B cell (primary cell): ENCODE data around the gene LRP1. TPM values are rescaled to one million over a fixed set of nuclear protein-coding genes. Genes with fewer than 3 reads are reported as not detected.

Experiments
- ATAC-seq: fragments of 200-7000 bp; cut with Tn5 transposase; one replicate; pipeline ENCODE4 v1.10.0; 2021; ENCODE audit warnings: low read depth, mild to moderate bottlenecking, moderate number of reproducible peaks, moderate library complexity
- CTCF ChIA-PET: fragments of 350-600 bp; sonication (Branson Sonifier 250); formaldehyde crosslinking; loops from one replicate; lab custom pipeline; 2021; ENCODE audit warnings: antibody characterized with exemption, inconsistent platforms; lab: Charles Lee
- POLR2A ChIA-PET: fragments of 350-600 bp; sonication (Branson Sonifier 250); formaldehyde crosslinking; loops from one replicate; lab custom pipeline; 2021; ENCODE audit warnings: antibody characterized with exemption; lab: Charles Lee
- DNase-seq: peaks from one replicate; pipeline ENCODE4 v3.0.0; 2013
- H2AFZ ChIP-seq: 2 replicates; pipeline ENCODE4 v1.6.1; 2012; ENCODE audit warnings: mild to moderate bottlenecking, low read depth, low read length; ENCODE audit not compliant: insufficient read depth, poor library complexity, severe bottlenecking
- H3K27ac ChIP-seq, 2 donors: 1 replicate in 1 of 2; 2 replicates in 1 of 2; pipeline ENCODE4 v1.5.1; 2012 to 2013; ENCODE audit warnings: low read length in 2 of 2, mild to moderate bottlenecking in 2 of 2, moderate library complexity in 1 of 2
- H3K27me3 ChIP-seq, 4 experiments: fragments of 200-600 bp in 1 of 4; sonication (generic) in 1 of 4; replicated peaks in 1 of 4; 1 replicate in 2 of 4; 2 replicates in 2 of 4; pipeline versions ENCODE4 v1.6.1 to v1.7.0; 2013 to 2016; ENCODE audit warnings: low read length in 3 of 4, mild to moderate bottlenecking in 2 of 4, mixed read lengths in 1 of 4, moderate library complexity in 1 of 4; ENCODE audit not compliant: insufficient read depth in 4 of 4, control insufficient read depth in 3 of 4; ENCODE audit errors: control extremely low read depth in 1 of 4
- H3K36me3 ChIP-seq, 2 experiments: replicated peaks in 1 of 2; 1 replicate in 1 of 2; 2 replicates in 1 of 2; pipeline versions ENCODE4 v1.6.1 to v1.7.1; 2013; ENCODE audit warnings: low read length in 1 of 2; ENCODE audit not compliant: insufficient read depth in 2 of 2, control insufficient read depth in 1 of 2; ENCODE audit errors: control extremely low read depth in 1 of 2, extremely low read depth in 1 of 2
- H3K4me1 ChIP-seq, 2 donors: fragments of 200-600 bp in 1 of 2; sonication (generic) in 1 of 2; 1 replicate in 1 of 2; 2 replicates in 1 of 2; pipeline versions ENCODE4 v1.5.1 to v1.6.1; 2013 to 2017; ENCODE audit warnings: low read length in 2 of 2; ENCODE audit not compliant: control insufficient read depth in 2 of 2, insufficient read depth in 2 of 2
- H3K4me2 ChIP-seq: replicated peaks from 2 replicates; pipeline ENCODE3; 2012; ENCODE audit warnings: mild to moderate bottlenecking, low read depth, low read length; ENCODE audit not compliant: poor library complexity, severe bottlenecking
- H3K4me3 ChIP-seq, 5 experiments: fragments of 200-600 bp in 1 of 5; sonication (generic) in 1 of 5; 1 replicate in 3 of 5; 2 replicates in 2 of 5; pipeline versions ENCODE4 v1.5.1 to v1.7.0; 2011 to 2016; ENCODE audit warnings: low read length in 4 of 5, mild to moderate bottlenecking in 4 of 5, low read depth in 2 of 5, control low read depth in 1 of 5, moderate library complexity in 1 of 5; ENCODE audit not compliant: insufficient read depth in 1 of 5; ENCODE audit errors: control extremely low read depth in 1 of 5, extremely low read depth in 1 of 5
- H3K79me2 ChIP-seq: fragments of 200-600 bp; sonication (generic); one replicate; pipeline ENCODE4 v1.6.0; 2016; ENCODE audit warnings: low read length; ENCODE audit not compliant: control insufficient read depth, insufficient read depth
- H3K9ac ChIP-seq: fragments of 200-600 bp; sonication (generic); 2 replicates; pipeline ENCODE4 v1.6.1; 2017; ENCODE audit warnings: mild to moderate bottlenecking, low read length, moderate library complexity
- H3K9me3 ChIP-seq, 3 donors: one replicate each; pipeline versions ENCODE4 v1.6.1 to v1.7.1; 2013; ENCODE audit warnings: low read length in 2 of 3; ENCODE audit not compliant: control insufficient read depth in 2 of 3, insufficient read depth in 1 of 3; ENCODE audit errors: control extremely low read depth in 1 of 3
- H4K20me1 ChIP-seq: 2 replicates; pipeline ENCODE4 v1.6.0; 2012; ENCODE audit warnings: mild to moderate bottlenecking, low read length; ENCODE audit not compliant: insufficient read depth, control insufficient read depth, poor library complexity, severe bottlenecking
- H3K27ac Mint-ChIP-seq: one replicate; pipeline ENCODE4 v1.8.0; 2021; ENCODE audit warnings: mixed read lengths
- H3K27me3 Mint-ChIP-seq: one replicate; pipeline ENCODE4 v1.8.0; 2021; ENCODE audit warnings: mixed read lengths
- H3K4me1 Mint-ChIP-seq: one replicate; pipeline ENCODE4 v1.8.0; 2021; ENCODE audit warnings: mixed read lengths
- H3K4me3 Mint-ChIP-seq: one replicate; pipeline ENCODE4 v1.8.0; 2021; ENCODE audit warnings: mixed read lengths
- H3K9me3 Mint-ChIP-seq: one replicate; pipeline ENCODE4 v1.8.0; 2022; ENCODE audit warnings: mixed read lengths; ENCODE audit not compliant: insufficient read depth
- EZH2 ChIP-seq: IDR thresholded peaks from 2 replicates; pipeline ENCODE4 v1.6.1; 2012; ENCODE audit warnings: borderline replicate concordance, low read depth, mild to moderate bottlenecking, moderate library complexity, low read length; ENCODE audit not compliant: insufficient read depth, poor library complexity, severe bottlenecking
- WGBS: methylation state at CpG from one replicate; pipeline ENCODE4 v1.1.5; 2013; ENCODE audit warnings: missing lambda C conversion rate; ENCODE audit not compliant: insufficient coverage; 5-methylcytosine and 5-hydroxymethylcytosine counted together
- intact Hi-C: fragments of 100-400 bp; cut with micrococcal nuclease; formaldehyde crosslinking; loops from one replicate; pipeline ENCODE4 v1.10.0; 2022
- polyA plus RNA-seq: library from polyadenylated mRNA; depleted of rRNA; stranded (reverse); fragments of >200 nt; gene quantifications from 2 replicates; pipeline ENCODE4 v1.2.3, GENCODE V29; 2012
- total RNA-seq, 2 donors: library from RNA; stranded (reverse); fragments of 120-200 nt in 1 of 2; gene quantifications; 1 replicate in 1 of 2; 2 replicates in 1 of 2; pipeline versions ENCODE4 v1.2.3 to v1.2.4, GENCODE V29; 2013 to 2022
- TF ChIP-seq, protein P1 (sequence below): fragments of 200-600 bp; IDR thresholded peaks from one replicate; pipeline ENCODE4 v1.8.0; 2022; ENCODE audit warnings: antibody characterized with exemption, mild to moderate bottlenecking

The LRP1 gene
- total and polyA plus RNA-seq, 2 donors (not counting 1 experiment from before 2014, with no cell fraction given) = 2.0 to 4.1 TPM

DNA sequence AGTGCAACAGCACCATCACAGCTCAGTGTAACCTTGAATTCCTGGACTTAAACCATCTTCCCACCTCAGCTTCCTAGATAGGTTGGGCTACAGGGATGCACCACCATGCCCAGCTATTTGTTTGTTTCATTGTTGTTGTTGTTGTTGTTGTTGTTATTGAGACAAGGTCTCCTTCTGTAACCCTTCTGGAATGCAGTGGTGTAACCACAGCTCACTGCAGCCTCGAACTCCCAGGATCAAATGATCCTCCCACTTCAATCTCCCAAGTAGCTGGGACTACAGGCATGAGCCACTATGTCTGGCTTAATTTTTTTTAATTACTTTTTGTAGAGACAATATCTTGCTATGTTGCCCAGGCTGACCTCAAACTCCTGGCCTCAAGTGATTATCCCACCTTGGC, 48.5 kb upstream of the LRP1 start:
- no CpG with 5 or more reads among the region's 1 CpG for WGBS
- Histone ChIP-seq H3K36me3 (no peaks in the 10 kb centered on the region), H3K79me2 (peaks cover 23% of the 10 kb centered on the region), H4K20me1 (peaks cover 6% of the 10 kb centered on the region), H3K9ac (no peak overlapping the region), H3K9me3 (no peaks in the 10 kb centered on the region), H3K27me3 (no peaks in the 10 kb centered on the region), H2AFZ (no peak overlapping the region), H3K4me2 (peak overlapping the region; percentile 66), H3K4me1 (peaks cover 7 to 18% of the 10 kb centered on the region in 2 donors), H3K4me3 (no peak overlapping the region), H3K27ac (peak overlapping the region in 1 of 2 donors; percentile 82)
- Mint-ChIP-seq H3K4me1 (peaks cover 24% of the 10 kb centered on the region), H3K4me3 (peak overlapping the region; percentile 56), H3K27me3 (no peaks in the 10 kb centered on the region), H3K9me3 (no peaks in the 10 kb centered on the region), H3K27ac (peak overlapping the region; percentile 82)
- intact Hi-C loops = loop anchor here (1.0 to 10.0 kb wide), 8 partner anchors 7 to 925 kb away; partner anchors contain the start of genes BAZ2A, CDK4, MARCHF9 and MYL6
- no peak for ATAC-seq
- TF ChIP-seq, protein P1, sequence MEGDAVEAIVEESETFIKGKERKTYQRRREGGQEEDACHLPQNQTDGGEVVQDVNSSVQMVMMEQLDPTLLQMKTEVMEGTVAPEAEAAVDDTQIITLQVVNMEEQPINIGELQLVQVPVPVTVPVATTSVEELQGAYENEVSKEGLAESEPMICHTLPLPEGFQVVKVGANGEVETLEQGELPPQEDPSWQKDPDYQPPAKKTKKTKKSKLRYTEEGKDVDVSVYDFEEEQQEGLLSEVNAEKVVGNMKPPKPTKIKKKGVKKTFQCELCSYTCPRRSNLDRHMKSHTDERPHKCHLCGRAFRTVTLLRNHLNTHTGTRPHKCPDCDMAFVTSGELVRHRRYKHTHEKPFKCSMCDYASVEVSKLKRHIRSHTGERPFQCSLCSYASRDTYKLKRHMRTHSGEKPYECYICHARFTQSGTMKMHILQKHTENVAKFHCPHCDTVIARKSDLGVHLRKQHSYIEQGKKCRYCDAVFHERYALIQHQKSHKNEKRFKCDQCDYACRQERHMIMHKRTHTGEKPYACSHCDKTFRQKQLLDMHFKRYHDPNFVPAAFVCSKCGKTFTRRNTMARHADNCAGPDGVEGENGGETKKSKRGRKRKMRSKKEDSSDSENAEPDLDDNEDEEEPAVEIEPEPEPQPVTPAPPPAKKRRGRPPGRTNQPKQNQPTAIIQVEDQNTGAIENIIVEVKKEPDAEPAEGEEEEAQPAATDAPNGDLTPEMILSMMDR = no peak
- no peak for TF ChIP-seq EZH2
- ChIA-PET CTCF (interaction anchor here (1.1 to 20.9 kb wide), 9 partner anchors 8 to 163 kb away, joined by 3 to 420 read pairs (median 7); partner anchors contain the start of genes NAB2 and STAT6), POLR2A (interaction anchor here (1.3 to 3.2 kb wide), 5 partner anchors 9 to 31 kb away, joined by 4 to 57 read pairs (median 9); partner anchors contain the start of genes NAB2 and STAT6)
- no peak for DNase-seq

DNA sequence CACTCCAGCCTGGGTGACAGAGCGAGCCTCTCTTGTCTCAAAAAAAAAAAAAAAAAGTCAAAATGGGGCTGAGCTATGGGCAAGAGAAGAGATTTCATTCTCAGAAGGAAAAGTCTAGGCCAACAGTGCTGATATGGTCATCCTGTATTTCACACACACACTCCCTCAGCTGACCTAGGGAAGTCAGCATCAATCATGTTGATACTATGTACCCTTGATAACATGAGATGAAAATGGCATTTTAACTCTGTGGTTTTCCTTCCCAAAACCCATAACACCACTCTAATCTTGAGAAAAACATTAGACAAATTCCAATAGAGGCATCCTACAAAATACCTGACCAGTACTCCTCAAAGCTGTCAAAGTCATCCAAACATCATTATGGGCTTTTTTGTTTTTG, 47.4 kb upstream of the LRP1 start:
- ATAC-seq (no peak), DNase-seq (no peak)
- no peaks in the 10 kb centered on the region for H3K9me3 ChIP-seq
- H2AFZ ChIP-seq = no peak overlapping the region
- peaks cover 31% of the 10 kb centered on the region for H3K4me1 Mint-ChIP-seq
- H3K36me3 ChIP-seq = no peaks in the 10 kb centered on the region
- peaks cover 16% of the 10 kb centered on the region for H3K79me2 ChIP-seq
- no peaks in the 10 kb centered on the region for H3K27me3 Mint-ChIP-seq
- POLR2A ChIA-PET = no interaction called here
- CTCF ChIA-PET = interaction anchor here (0.6 to 20.9 kb wide), 5 partner anchors 9 to 160 kb away, joined by 3 to 420 read pairs (median 23); partner anchors contain the start of genes NAB2 and STAT6
- no CpG with 5 or more reads among the region's 1 CpG for WGBS
- H3K4me1 ChIP-seq = peaks cover 8 to 21% of the 10 kb centered on the region in 2 donors
- H3K4me3 Mint-ChIP-seq = peak overlapping the region; percentile 27
- H3K9ac ChIP-seq = no peak overlapping the region
- no peaks in the 10 kb centered on the region for H3K9me3 Mint-ChIP-seq
- peak overlapping the region; percentile 34 for H3K27ac Mint-ChIP-seq
- H3K27me3 ChIP-seq = no peaks in the 10 kb centered on the region
- peaks cover 6% of the 10 kb centered on the region for H4K20me1 ChIP-seq
- no peak overlapping the region for H3K4me2 ChIP-seq
- TF ChIP-seq, protein P1 = no peak
- no peak for TF ChIP-seq EZH2
- intact Hi-C loops = loop anchor here (10.0 kb wide), 2 partner anchors 446 to 674 kb away; partner anchors contain the start of genes BAZ2A, CDK4 and MARCHF9
- H3K4me3 ChIP-seq = no peak overlapping the region
- H3K27ac ChIP-seq = no peak overlapping the region
